ENCODE data around the gene CHSY1. TPM values are rescaled to one million over a fixed set of nuclear protein-coding genes. Genes with fewer than 3 reads are reported as not detected.
"Not testable (repeated sequence)": the region's sequence is repeated elsewhere in the genome, so short reads cannot be mapped to it uniquely, and the experiment has no call there.

CHSY1 gene
- total RNA-seq, 1 donor from 2014 or later, result 33.2 TPM

- DNase-seq (ENCODE audit: low spot score, unreplicated experiment), result no peak
- Mint-ChIP-seq H3K36me3 (ENCODE audit: insufficient read depth) (peaks cover 1% of the 10 kb centered on the region), H3K4me3 (ENCODE audit: low read depth) (no peak overlapping the region)
These were observed 125.0 kb downstream of the CHSY1 start for GRCh38 chr15:101126618-101127505.

GRCh38 chr15:101125881-101126428 lies 125.9 kb downstream of the CHSY1 start:
- not testable (repeated sequence) for DNase-seq (ENCODE audit: low spot score, unreplicated experiment); H3K4me3 Mint-ChIP-seq (ENCODE audit: low read depth); H3K36me3 Mint-ChIP-seq (ENCODE audit: insufficient read depth); H3K9me3 Mint-ChIP-seq (ENCODE audit: low read depth); H3K27ac Mint-ChIP-seq; H3K4me1 Mint-ChIP-seq (ENCODE audit: low read depth)
- peaks cover 13% of the 10 kb centered on the region for H3K27me3 Mint-ChIP-seq

More at GRCh38 chr15:101126618-101127505, 125.0 kb downstream of the CHSY1 start:
- Mint-ChIP-seq H3K9me3 (ENCODE audit: low read depth) (peaks cover 3% of the 10 kb centered on the region), H3K27me3 (peaks cover 11% of the 10 kb centered on the region), H3K4me1 (ENCODE audit: low read depth) (peaks cover 5% of the 10 kb centered on the region), H3K27ac (peak overlapping the region; percentile 37)
- TF ChIP-seq CTCF (IDR thresholded peaks at IDR 0.05; ENCODE audit: unreplicated experiment), result no peak

Other genes starting within 250 kb of the CHSY1 start
- gene SELENOS, start 25.4 kb upstream of the CHSY1 start, total RNA-seq, result 44.7 and 51.9 TPM in 2 replicates
- gene SNRPA1, start 43.2 kb upstream of the CHSY1 start, total RNA-seq, result 70.6 and 78.6 TPM in 2 replicates
- gene PCSK6, start 237.7 kb upstream of the CHSY1 start, total RNA-seq, result 1.8 and 3.6 TPM in 2 replicates

Measured in progenitor cell of endocrine pancreas (in vitro differentiated cells).